Aorta (tissue), 5 donors: ENCODE measurements around the gene RALGPS1. TPM values are rescaled to one million over a fixed set of nuclear protein-coding genes. Genes with fewer than 3 reads are reported as not detected.

Experiments
- ATAC-seq: fragments of 200-7000 bp; cut with Tn5 transposase; one replicate; pipeline ENCODE4 v1.9.1; 2022; ENCODE audit warnings: moderate library complexity; ENCODE audit not compliant: low FRiP score
- DNase-seq, 2 donors: peaks; one replicate each; pipeline ENCODE4 v3.0.0-alpha.2; 2020
- H3K27ac ChIP-seq, 2 donors: one replicate each; pipeline ENCODE4 v1.5.1; 2013; ENCODE audit warnings: low read length in 2 of 2, mild to moderate bottlenecking in 2 of 2, moderate library complexity in 2 of 2, control low read depth in 1 of 2, inconsistent platforms in 1 of 2, low read depth in 1 of 2
- H3K27me3 ChIP-seq, 2 donors: one replicate each; pipeline ENCODE4 v1.6.1; 2013; ENCODE audit warnings: control low read depth in 1 of 2, low read length in 1 of 2, mild to moderate bottlenecking in 1 of 2, moderate library complexity in 1 of 2; ENCODE audit not compliant: insufficient read depth in 2 of 2, control insufficient read depth in 1 of 2
- H3K36me3 ChIP-seq, 2 donors: one replicate each; pipeline ENCODE4 v1.6.1; 2013; ENCODE audit warnings: control low read depth in 1 of 2, low read length in 1 of 2, mild to moderate bottlenecking in 1 of 2; ENCODE audit not compliant: insufficient read depth in 2 of 2, control insufficient read depth in 1 of 2
- H3K4me1 ChIP-seq, 2 donors: one replicate each; pipeline ENCODE4 v1.6.1; 2013; ENCODE audit warnings: low read length in 2 of 2, control low read depth in 1 of 2, mild to moderate bottlenecking in 1 of 2, moderate library complexity in 1 of 2; ENCODE audit not compliant: insufficient read depth in 2 of 2, control insufficient read depth in 1 of 2
- H3K4me3 ChIP-seq, 2 donors: one replicate each; pipeline ENCODE4 v1.5.1; 2013; ENCODE audit warnings: low read length in 2 of 2, control low read depth in 1 of 2, mild to moderate bottlenecking in 1 of 2
- H3K9me3 ChIP-seq: one replicate; pipeline ENCODE4 v1.6.1; 2013; ENCODE audit warnings: mild to moderate bottlenecking, low read length; ENCODE audit not compliant: control insufficient read depth
- WGBS, 2 donors: extraction: QIAGEN DNeasy Blood & Tissue Kit; methylation state at CpG; one replicate each; pipeline ENCODE4 v1.1.7; 2013; 5-methylcytosine and 5-hydroxymethylcytosine counted together
- intact Hi-C, 2 donors: fragments of 100-400 bp; cut with DNase I; formaldehyde crosslinking; loops; one replicate each; pipeline versions ENCODE4 v1.14.2 to v1.15.0; 2022
- polyA plus RNA-seq, 2 donors: library from polyadenylated mRNA; stranded (reverse); fragments of 200-250 nt; gene quantifications; one replicate each; pipeline ENCODE4 v1.2.3, GENCODE V29; 2013
- total RNA-seq, 2 donors: library from RNA; stranded (reverse); fragmentation: NEBNext Ultra II Directional; extraction: Animal tissue kit (Norgen Biotek cat#: 25700); gene quantifications; one replicate each; pipeline ENCODE4 v1.2.1, GENCODE V29; 2021
- donor health status: healthy with polysubstance abuse.
- donor health status: Bipolar disorder and iron deficiency.
- donor health status: DM: no; HTN: no; CAD: no.
- donor health status: DM: no; HTN: no; CAD: no.
- donor health status: DM: yes; HTN: yes; CAD: no.

The RALGPS1 gene
- total and polyA plus RNA-seq, 4 donors: 2.0 to 19.7 (median 8.3) TPM

DNA sequence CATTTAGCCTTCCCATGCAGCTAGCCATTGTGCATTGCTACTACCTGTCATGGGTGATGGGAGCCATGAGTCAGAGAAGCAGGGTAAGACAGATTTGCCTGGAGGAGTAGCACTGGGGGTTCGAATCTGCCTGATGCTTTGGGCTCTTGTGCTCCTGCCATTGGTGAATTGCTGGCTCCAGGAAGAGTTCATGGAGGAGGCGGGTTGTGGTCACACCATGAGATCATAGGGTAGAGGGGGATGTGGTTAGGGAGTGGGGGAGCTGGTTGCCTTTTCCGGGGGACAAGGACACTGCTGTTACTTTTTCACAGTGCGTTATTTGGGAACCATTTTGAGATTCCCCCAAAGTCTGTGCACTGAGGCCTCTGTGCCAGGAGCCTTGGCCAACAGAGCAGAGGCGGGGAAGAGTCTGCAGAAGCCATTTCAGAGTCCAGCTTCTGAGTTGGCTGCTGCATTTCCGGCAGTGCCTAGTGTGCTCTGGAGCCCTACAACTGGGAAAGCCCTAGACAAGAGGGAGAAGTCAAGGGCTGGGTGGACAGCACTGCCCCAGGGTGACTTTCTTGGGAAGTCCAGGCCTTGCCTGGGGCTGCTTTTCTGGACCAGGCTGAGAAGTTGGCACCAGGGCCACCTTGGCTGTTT lies 201.6 kb downstream of the RALGPS1 start:
- H3K4me1 ChIP-seq: no peaks in the 10 kb centered on the region
- peak in 1 of 2 donors; percentile 34 for DNase-seq
- H3K36me3 ChIP-seq: no peaks in the 10 kb centered on the region
- no peaks in the 10 kb centered on the region for H3K27me3 ChIP-seq
- intact Hi-C loops: loop anchor here in 1 of 2 donors (10.0 kb wide), 1 partner anchor 141 kb away; no protein-coding TSS in a partner anchor
- no peak overlapping the region for H3K27ac ChIP-seq
- 70 to 77% methylated on average over 6 of the region's 6 CpGs for WGBS, 2 donors
- H3K4me3 ChIP-seq: no peak overlapping the region
- ATAC-seq: no peak
- H3K9me3 ChIP-seq: no peaks in the 10 kb centered on the region

DNA sequence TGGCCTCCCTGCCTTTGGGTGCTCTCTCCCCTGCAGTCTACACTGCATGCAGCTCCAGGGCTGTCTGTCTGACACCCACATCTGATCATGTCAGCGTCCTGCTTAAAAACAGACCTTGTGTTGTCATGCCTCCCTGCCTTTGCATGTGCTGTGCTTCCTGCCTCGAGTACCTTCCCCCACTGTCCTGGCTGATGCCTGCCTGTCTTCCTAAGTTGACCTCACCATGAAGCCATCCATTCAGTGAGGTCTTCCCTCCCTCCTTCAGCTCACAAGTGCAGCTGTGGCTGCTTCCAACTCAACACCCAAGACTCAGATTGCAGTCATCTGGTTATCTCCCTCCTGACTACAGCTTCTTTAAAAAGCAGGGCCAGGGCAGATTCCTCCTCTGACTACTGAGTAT lies 202.4 kb downstream of the RALGPS1 start:
- no peaks in the 10 kb centered on the region for H3K36me3 ChIP-seq
- H3K27ac ChIP-seq: no peak overlapping the region
- DNase-seq (no peak), ATAC-seq (no peak)
- intact Hi-C loops: loop anchor here in 1 of 2 donors (10.0 kb wide), 1 partner anchor 142 kb away; no protein-coding TSS in a partner anchor
- WGBS, 2 donors: 83 to 92% methylated on average over 2 of the region's 2 CpGs
- no peaks in the 10 kb centered on the region for H3K9me3 ChIP-seq
- H3K4me3 ChIP-seq: no peak overlapping the region
- H3K27me3 ChIP-seq: no peaks in the 10 kb centered on the region
- H3K4me1 ChIP-seq: no peaks in the 10 kb centered on the region

DNA sequence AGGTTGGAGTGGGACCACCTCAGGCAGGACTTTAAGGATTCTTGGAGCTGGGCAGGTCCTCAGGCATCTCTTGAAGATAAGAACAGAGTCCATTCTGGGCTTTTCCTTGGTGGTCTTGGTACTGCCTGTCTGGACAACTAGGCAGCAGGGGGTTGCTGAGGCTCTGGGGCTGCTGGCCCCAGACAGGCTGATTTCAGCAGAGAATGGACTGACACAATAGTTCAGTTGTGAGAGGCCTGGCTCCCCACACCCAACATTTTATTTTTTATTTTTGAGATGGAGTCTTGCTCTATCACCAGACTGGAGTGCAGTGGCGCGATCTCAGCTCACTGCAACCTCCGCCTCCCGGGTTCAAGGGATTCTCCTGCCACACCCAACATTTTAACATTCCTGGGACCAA lies 203.2 kb downstream of the RALGPS1 start:
- 92 to 95% methylated on average over 4 of the region's 4 CpGs for WGBS, 2 donors
- no peak overlapping the region for H3K4me3 ChIP-seq
- no peaks in the 10 kb centered on the region for H3K4me1 ChIP-seq
- intact Hi-C loops: loop anchor here in 1 of 2 donors (10.0 kb wide), 1 partner anchor 143 kb away; no protein-coding TSS in a partner anchor
- H3K27ac ChIP-seq: no peak overlapping the region
- ATAC-seq (no peak), DNase-seq (no peak)
- no peaks in the 10 kb centered on the region for H3K9me3 ChIP-seq
- H3K36me3 ChIP-seq: no peaks in the 10 kb centered on the region
- H3K27me3 ChIP-seq: no peaks in the 10 kb centered on the region

DNA sequence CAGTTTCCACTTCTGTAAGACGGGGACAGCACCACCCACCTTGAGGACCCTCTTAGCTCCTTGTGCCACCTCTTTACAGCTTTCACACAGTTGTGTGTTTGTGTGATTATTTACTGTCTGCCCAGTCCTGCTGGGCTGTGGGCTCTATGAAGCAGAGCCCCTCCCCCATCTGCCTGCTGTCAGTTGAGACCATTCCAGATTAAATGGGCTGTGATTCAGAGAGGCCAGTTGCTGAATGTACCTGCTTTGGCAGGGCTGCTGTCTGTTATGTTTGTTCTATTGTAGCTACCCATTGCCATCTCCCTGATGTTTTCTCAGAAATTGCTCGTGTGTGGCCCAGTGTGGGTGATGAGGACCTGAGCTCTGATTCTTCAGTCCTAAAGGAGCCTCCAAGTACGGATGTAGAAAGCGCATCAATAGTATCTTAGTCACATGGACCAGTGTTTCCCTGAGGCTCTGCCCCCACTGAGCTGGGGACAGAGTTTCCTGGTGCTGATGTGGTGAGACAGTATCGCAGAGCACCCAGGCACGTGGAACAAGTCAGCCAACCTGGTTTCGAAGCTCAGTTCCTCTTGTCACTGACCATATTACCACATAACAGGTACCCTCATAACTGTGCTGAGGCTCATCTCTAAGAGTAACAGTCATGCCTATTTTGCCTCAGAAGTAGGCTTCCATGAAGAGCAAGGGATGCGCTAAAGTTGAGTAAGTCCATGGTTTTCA lies 204.2 kb downstream of the RALGPS1 start:
- intact Hi-C loops: loop anchor here in 1 of 2 donors (10.0 kb wide), 1 partner anchor 144 kb away; no protein-coding TSS in a partner anchor
- no peak for ATAC-seq
- H3K27ac ChIP-seq: no peak overlapping the region

DNA sequence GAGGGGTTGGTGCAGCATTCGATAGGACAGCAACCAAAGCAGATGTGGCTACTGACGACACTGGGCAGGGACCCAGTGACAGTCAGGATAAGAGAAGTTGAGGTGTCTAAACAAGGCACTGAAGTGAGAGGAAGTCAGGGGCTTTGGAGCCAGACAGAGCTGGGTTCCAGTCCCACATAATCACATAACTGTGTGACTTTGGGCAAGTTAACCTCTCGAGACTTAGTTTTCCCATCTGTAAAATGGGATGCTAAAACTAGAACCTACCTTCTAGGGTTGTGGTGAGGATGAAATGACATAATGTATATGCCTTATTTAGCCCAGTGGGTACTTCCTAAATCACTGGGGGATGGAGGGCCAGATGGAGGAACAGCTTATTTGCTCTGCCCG lies 204.7 kb downstream of the RALGPS1 start:
- no peak for DNase-seq
- no peaks in the 10 kb centered on the region for H3K9me3 ChIP-seq
- WGBS, 2 donors: 91 to 92% methylated on average over 4 of the region's 4 CpGs
- H3K36me3 ChIP-seq: no peaks in the 10 kb centered on the region
- intact Hi-C loops: loop anchor here in 1 of 2 donors (10.0 kb wide), 1 partner anchor 145 kb away; no protein-coding TSS in a partner anchor
- H3K4me1 ChIP-seq: no peaks in the 10 kb centered on the region
- H3K27ac ChIP-seq: no peak overlapping the region
- no peak for ATAC-seq
- no peaks in the 10 kb centered on the region for H3K27me3 ChIP-seq
- H3K4me3 ChIP-seq: no peak overlapping the region

More for the DNA sequence above, 204.2 kb downstream of the RALGPS1 start:
- no peak for DNase-seq
- no peaks in the 10 kb centered on the region for H3K27me3 ChIP-seq
- H3K36me3 ChIP-seq: no peaks in the 10 kb centered on the region
- WGBS, 2 donors: 86 to 89% methylated on average over 8 of the region's 8 CpGs
- no peaks in the 10 kb centered on the region for H3K9me3 ChIP-seq
- no peaks in the 10 kb centered on the region for H3K4me1 ChIP-seq
- H3K4me3 ChIP-seq: no peak overlapping the region

DNA sequence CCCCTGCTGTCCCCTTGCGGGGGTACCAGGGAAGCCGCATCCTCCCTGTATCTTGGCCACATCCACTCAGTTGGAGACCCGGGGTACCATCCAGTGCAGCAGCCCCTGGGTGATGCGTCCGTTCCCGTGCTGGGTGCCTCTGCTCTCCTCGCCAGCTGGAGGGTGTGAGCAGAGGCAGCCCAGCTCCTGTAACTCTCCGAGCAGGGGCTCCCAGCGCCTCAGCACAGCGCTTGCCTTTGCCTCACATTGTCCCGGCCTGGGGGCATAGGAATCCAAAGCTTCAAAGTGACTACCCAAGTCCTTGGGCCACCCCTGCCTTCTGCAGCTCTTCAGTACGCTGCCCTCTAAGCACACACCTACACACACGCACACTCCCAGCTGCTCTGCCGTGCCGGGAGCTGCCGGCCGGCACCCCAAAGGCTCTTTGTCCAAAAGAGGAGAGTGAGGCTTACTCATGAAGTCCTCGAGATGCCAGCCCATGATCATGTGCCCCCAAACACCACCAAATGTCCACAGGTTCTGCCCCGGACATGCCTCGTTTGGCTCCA lies 207.1 kb downstream of the RALGPS1 start:
- intact Hi-C loops: loop anchor here (5.0 to 10.0 kb wide), 2 partner anchors 66 to 157 kb away; no protein-coding TSS in a partner anchor
- peak overlapping the region; percentile 21 to 28 for H3K4me3 ChIP-seq
- peak; percentile 28 for ATAC-seq
- H3K27ac ChIP-seq: peak overlapping the region in 1 of 2 donors; percentile 78
- no peaks in the 10 kb centered on the region for H3K9me3 ChIP-seq
- no peaks in the 10 kb centered on the region for H3K36me3 ChIP-seq
- WGBS, 2 donors: 2 to 7% methylated on average over 20 of the region's 20 CpGs
- no peaks in the 10 kb centered on the region for H3K4me1 ChIP-seq
- DNase-seq: no peak
- H3K27me3 ChIP-seq: no peaks in the 10 kb centered on the region

DNA sequence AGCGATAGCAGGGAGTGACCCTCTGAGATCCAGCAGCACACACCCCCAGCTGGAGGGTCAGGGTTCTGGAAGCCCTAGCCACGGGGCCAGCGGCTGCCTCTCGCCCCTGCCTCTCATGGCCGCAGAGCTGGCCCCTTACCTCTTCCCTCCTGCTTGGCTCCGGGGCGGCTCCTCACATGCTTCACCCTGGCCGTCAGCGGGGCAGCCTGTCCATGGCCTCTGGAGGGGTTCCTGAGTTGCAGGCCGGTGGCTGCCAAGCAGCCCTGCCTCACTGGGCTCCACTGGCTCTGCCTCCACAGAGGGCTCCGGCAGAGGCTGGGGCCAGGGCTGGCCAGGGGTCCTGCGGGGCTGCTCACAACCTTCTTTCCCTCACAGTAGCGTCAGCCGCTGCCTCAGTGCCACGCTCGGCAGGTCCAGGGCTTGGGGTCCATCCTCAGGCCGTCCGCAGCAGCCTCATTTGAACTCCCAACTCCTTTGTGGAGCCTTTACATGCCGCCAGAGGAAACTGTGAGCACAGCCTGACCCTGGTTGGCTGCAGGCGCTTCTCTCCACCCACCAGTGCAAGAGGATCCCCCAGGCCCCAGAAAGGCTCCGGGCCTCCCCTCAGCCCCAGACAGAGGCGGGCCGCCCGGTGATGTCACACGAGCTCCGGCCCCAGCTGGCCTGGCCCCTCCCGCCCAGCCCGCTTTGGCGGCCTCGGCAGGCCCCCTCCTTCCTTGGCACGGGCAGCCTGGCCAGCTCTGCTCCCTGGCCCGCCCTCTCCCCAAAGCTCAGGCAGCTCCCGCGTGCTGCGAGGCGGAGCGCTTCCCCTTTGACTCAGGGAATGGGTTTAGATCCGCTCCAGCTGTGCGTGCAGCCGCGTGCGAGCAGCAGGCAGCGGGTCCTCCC lies 207.8 kb downstream of the RALGPS1 start, which contains the start of gene ANGPTL2:
Gene ANGPTL2 (minus strand): TSS at position 460 of the 888 bp plus-strand sequence. CDS start 13,904 bp downstream, outside the sequence.
- peak within 1 kb of the TSS; percentile 78 to 81 for H3K27ac ChIP-seq
- no peaks in the 10 kb centered on the region for H3K4me1 ChIP-seq
- intact Hi-C loops: loop anchor here (5.0 to 10.0 kb wide), 2 partner anchors 65 to 158 kb away; no protein-coding TSS in a partner anchor
- H3K27me3 ChIP-seq: no peaks in the 10 kb centered on the region
- H3K4me3 ChIP-seq: peak within 1 kb of the TSS; percentile 21 to 28
- H3K9me3 ChIP-seq: no peaks in the 10 kb centered on the region
- no peaks in the 10 kb centered on the region for H3K36me3 ChIP-seq
- DNase-seq: peak; percentile 95 to 96
- WGBS, 2 donors: 1 to 2% methylated on average over 32 to 43 of the region's 43 CpGs
- peak; percentile 94 for ATAC-seq
